IMR-90 (cell line): Measurements from ENCODE around the gene RABGAP1. TPM values are rescaled to one million over a fixed set of nuclear protein-coding genes. Genes with fewer than 3 reads are reported as not detected.

Source experiments
- ATAC-seq: fragments of 200-7000 bp; cut with Tn5 transposase; 2 replicates; pipeline ENCODE4 v1.9.1; 2020; ENCODE audit warnings: low read depth, mild to moderate bottlenecking, moderate library complexity
- BruUV-seq: library from RNA; stranded (reverse); fragments of 400-500 nt; replicated peaks from 2 replicates; lab custom pipeline; 2021; lab: Mats Ljungman, UMichigan
- CTCF ChIA-PET: fragments of 300-600 bp; formaldehyde crosslinking; extraction: SDS; loops from one replicate; lab custom pipeline; 2021; ENCODE audit warnings: antibody characterized with exemption; lab: Yijun Ruan, JAX
- POLR2A ChIA-PET: fragments of 300-600 bp; sonication (Branson Sonifier 250); formaldehyde crosslinking; loops from one replicate; lab custom pipeline; 2022; ENCODE audit warnings: antibody characterized with exemption; ENCODE audit not compliant: unreplicated experiment; lab: Charles Lee
- DNase-seq: peaks from one replicate; pipeline ENCODE4 v3.0.0; 2013
- H2AFZ ChIP-seq: replicated peaks from 2 replicates; pipeline ENCODE3; 2013; ENCODE audit warnings: low read length, mild to moderate bottlenecking; ENCODE audit not compliant: poor library complexity
- H2AK5ac ChIP-seq: 2 replicates; pipeline ENCODE4 v1.6.1; 2013; ENCODE audit warnings: low read depth, low read length, inconsistent platforms
- H2AK9ac ChIP-seq: replicated peaks from 2 replicates; pipeline ENCODE3; 2013; ENCODE audit warnings: mild to moderate bottlenecking, low read depth, low read length, moderate library complexity; ENCODE audit not compliant: poor library complexity
- H2BK120ac ChIP-seq: 2 replicates; pipeline ENCODE4 v1.6.1; 2013; ENCODE audit warnings: low read depth, low read length, inconsistent platforms
- H2BK15ac ChIP-seq: 3 replicates; pipeline ENCODE4 v1.6.1; 2013; ENCODE audit warnings: low read depth, low read length, inconsistent platforms
- H2BK20ac ChIP-seq: 2 replicates; pipeline ENCODE4 v1.6.1; 2013; ENCODE audit warnings: low read depth, mild to moderate bottlenecking, inconsistent platforms, low read length, moderate library complexity
- H2BK5ac ChIP-seq: 2 replicates; pipeline ENCODE4 v1.6.1; 2013; ENCODE audit warnings: mild to moderate bottlenecking, low read depth, low read length, inconsistent platforms; ENCODE audit not compliant: poor library complexity, severe bottlenecking
- H3K14ac ChIP-seq: replicated peaks from 2 replicates; pipeline ENCODE4 v1.6.1; 2013; ENCODE audit warnings: low read depth, low read length, inconsistent platforms
- H3K18ac ChIP-seq: 2 replicates; pipeline ENCODE4 v1.6.1; 2013; ENCODE audit warnings: low read depth, low read length, control low read depth
- H3K23ac ChIP-seq: 2 replicates; pipeline ENCODE4 v1.6.1; 2013; ENCODE audit warnings: low read depth, low read length, inconsistent platforms
- H3K27ac ChIP-seq: 2 replicates; pipeline ENCODE4 v1.5.1; 2013; ENCODE audit warnings: mild to moderate bottlenecking, control low read depth, low read length; ENCODE audit not compliant: insufficient read depth
- H3K27me3 ChIP-seq: 2 replicates; pipeline ENCODE4 v1.6.1; 2013; ENCODE audit warnings: low read length; ENCODE audit not compliant: control insufficient read depth, insufficient read depth
- H3K36me3 ChIP-seq: 2 replicates; pipeline ENCODE4 v1.6.1; 2013; ENCODE audit warnings: low read length, mixed read lengths; ENCODE audit not compliant: control insufficient read depth, insufficient read depth
- H3K4ac ChIP-seq: 2 replicates; pipeline ENCODE4 v1.6.1; 2013; ENCODE audit warnings: low read depth, low read length, inconsistent platforms
- H3K4me1 ChIP-seq: 2 replicates; pipeline ENCODE4 v1.6.1; 2013; ENCODE audit warnings: low read length, mixed read lengths; ENCODE audit not compliant: control insufficient read depth, insufficient read depth
- H3K4me2 ChIP-seq: 2 replicates; pipeline ENCODE4 v1.6.1; 2013; ENCODE audit warnings: low read depth, mild to moderate bottlenecking, control low read depth, low read length, moderate library complexity
- H3K4me3 ChIP-seq: 2 replicates; pipeline ENCODE4 v1.5.1; 2013; ENCODE audit warnings: low read depth, mild to moderate bottlenecking, control low read depth, low read length, moderate library complexity; ENCODE audit not compliant: insufficient read depth
- H3K56ac ChIP-seq: 2 replicates; pipeline ENCODE4 v1.6.1; 2013; ENCODE audit warnings: low read length, inconsistent platforms; ENCODE audit not compliant: insufficient read depth; ENCODE audit errors: extremely low read depth
- H3K79me1 ChIP-seq, 2 experiments: 2 replicates each; pipeline ENCODE4 v1.6.1; 2013; ENCODE audit warnings: low read length in 2 of 2, inconsistent platforms in 1 of 2, low read depth in 1 of 2
- H3K9ac ChIP-seq: 2 replicates; pipeline ENCODE4 v1.6.1; 2013; ENCODE audit warnings: low read depth, low read length, control low read depth
- H3K9me1 ChIP-seq: 2 replicates; pipeline ENCODE4 v1.6.1; 2013; ENCODE audit warnings: low read length, inconsistent platforms; ENCODE audit not compliant: insufficient read depth
- H3K9me3 ChIP-seq: 2 replicates; pipeline ENCODE4 v1.6.1; 2013; ENCODE audit warnings: low read length; ENCODE audit not compliant: control insufficient read depth, insufficient read depth
- H4K20me1 ChIP-seq: 2 replicates; pipeline ENCODE4 v1.6.1; 2013; ENCODE audit warnings: low read length, inconsistent platforms; ENCODE audit not compliant: insufficient read depth
- H4K5ac ChIP-seq: 2 replicates; pipeline ENCODE4 v1.6.1; 2013; ENCODE audit warnings: mild to moderate bottlenecking, low read depth, low read length, control low read depth
- H4K8ac ChIP-seq, 2 experiments: 2 replicates each; pipeline ENCODE4 v1.6.1; 2013; ENCODE audit warnings: low read depth in 2 of 2, low read length in 2 of 2, control low read depth in 1 of 2, inconsistent platforms in 1 of 2
- H4K91ac ChIP-seq: 2 replicates; pipeline ENCODE4 v1.6.1; 2013; ENCODE audit warnings: low read depth, low read length, inconsistent platforms; ENCODE audit not compliant: insufficient read depth
- CHD1 ChIP-seq: IDR thresholded peaks from 2 replicates; pipeline ENCODE4 v1.6.1; 2012; ENCODE audit warnings: low read depth, low read length, improper control_type of control experiment
- CTCF ChIP-seq: conservative IDR thresholded peaks from 2 replicates; pipeline ENCODE4 v1.5.1; 2012; ENCODE audit warnings: mild to moderate bottlenecking, low read depth, low read length, improper control_type of control experiment
- ELK1 ChIP-seq: fragments of 150-350 bp; IDR thresholded peaks from 2 replicates; pipeline ENCODE4 v1.6.1; 2016; ENCODE audit warnings: low read depth, mild to moderate bottlenecking, low read length, moderate library complexity, borderline replicate concordance
- MAZ ChIP-seq: IDR thresholded peaks from 2 replicates; pipeline ENCODE4 v1.6.1; 2012; ENCODE audit warnings: low read depth, mild to moderate bottlenecking, low read length, improper control_type of control experiment, moderate library complexity, borderline replicate concordance
- POLR2A ChIP-seq: IDR thresholded peaks from 2 replicates; pipeline ENCODE4 v1.6.1; 2012; ENCODE audit warnings: mild to moderate bottlenecking, low read depth, low read length
- SMC3 ChIP-seq: fragments of 150-350 bp; IDR thresholded peaks from 2 replicates; pipeline ENCODE4 v1.6.1; 2016; ENCODE audit warnings: low read depth, mild to moderate bottlenecking, antibody characterized with exemption, low read length, moderate library complexity
- WGBS, 2 experiments: methylation state at CpG; one replicate each; pipeline versions ENCODE4 v1.1.5 to v1.1.7; 2013; ENCODE audit warnings: missing lambda C conversion rate in 2 of 2; ENCODE audit not compliant: insufficient read length in 1 of 2; ENCODE audit errors: extremely low coverage in 2 of 2; 5-methylcytosine and 5-hydroxymethylcytosine counted together
- dilution Hi-C: fragments of 300-500 bp; cut with HindIII; formaldehyde crosslinking; loops from one replicate; pipeline ENCODE4 v1.14.3; 2018; ENCODE audit warnings: low sequenced_read_pairs; ENCODE audit not compliant: unreplicated experiment
- in situ Hi-C: fragments of 300-500 bp; cut with MboI; formaldehyde crosslinking; loops from 3 replicates; pipeline ENCODE4 v1.14.3; 2019; ENCODE audit warnings: low sequenced_read_pairs, inconsistent platforms, mixed read lengths
- intact Hi-C: fragments of 100-400 bp; cut with micrococcal nuclease; formaldehyde crosslinking; loops from 2 replicates; pipeline ENCODE4 v1.10.0; 2022
- polyA plus RNA-seq, 3 experiments: library from polyadenylated mRNA; depleted of rRNA; stranded (reverse); fragments of >200 nt; gene quantifications; 2 replicates each; pipeline ENCODE4 v1.2.3, GENCODE V29; 2012; ENCODE audit warnings: low replicate concordance in 1 of 3
- total RNA-seq: library from RNA; depleted of rRNA; stranded (reverse); fragments of >200 nt; gene quantifications from 2 replicates; pipeline ENCODE4 v1.2.3, GENCODE V29; 2012

The RABGAP1 gene
- total and polyA plus RNA-seq, 2 of the 4 experiments (the other 2 are of a cell fraction), result 20.0 to 53.9 TPM

GRCh38 chr9:123063177-123063598, 122.4 kb downstream of the RABGAP1 start:
- DNase-seq (peak; percentile 76), ATAC-seq (peak; percentile 69)
- Histone ChIP-seq H3K23ac (no peak overlapping the region), H4K20me1 (peaks cover 3% of the 10 kb centered on the region; the same call in 1 of the 2 replicates), H2BK5ac (peak overlapping the region; percentile 79), H3K4me2 (peak overlapping the region; percentile 9; the same call in 1 of the 2 replicates), H3K9me3 (no peaks in the 10 kb centered on the region), H3K27me3 (no peaks in the 10 kb centered on the region), H2AK9ac (no peak overlapping the region), H3K9ac (no peak overlapping the region), H3K79me1 (peaks cover 2 to 22% of the 10 kb centered on the region in 2 experiments; a peak in 2 of 4 replicates), H3K27ac (peak overlapping the region; percentile 59; the same call in 1 of the 2 replicates), H2AK5ac (no peak overlapping the region), H2AFZ (no peak overlapping the region), H3K18ac (no peak overlapping the region), H3K4ac (peak overlapping the region; percentile 92; the same call in 1 of the 2 replicates), H3K36me3 (peaks cover 12% of the 10 kb centered on the region), H3K14ac (0 out of 2 replicates have a peak overlapping the region, but pooled peaks have one; percentile 82), H3K4me3 (no peak overlapping the region), H2BK15ac (no peak overlapping the region), H2BK20ac (peak overlapping the region; percentile 89), H4K5ac (no peak overlapping the region), H4K91ac (no peak overlapping the region), H3K4me1 (peaks cover 15% of the 10 kb centered on the region), H4K8ac (peak overlapping the region in 1 of 2 experiments; percentile 83; a peak in 2 of 4 replicates), H3K56ac (no peak overlapping the region; the same call in 1 of the 2 replicates), H3K9me1 (peaks cover 7% of the 10 kb centered on the region), H2BK120ac (peak overlapping the region; percentile 35; the same call in 1 of the 2 replicates)
- ChIA-PET POLR2A (no interaction called here), CTCF (no interaction called here)
- in situ Hi-C loops, result no loop called here
- WGBS, 2 experiments, result no CpG with 5 or more reads among the region's 2 CpGs
- TF ChIP-seq MAZ (no peak), ELK1 (no peak), CHD1 (no peak), CTCF (no peak), SMC3 (no peak), POLR2A (no peak)
- BruUV-seq, result no TSS peak
- dilution Hi-C loops, result no loop called here
- intact Hi-C loops, result no loop called here
